ENCODE results near the gene CAND1.

Gene CAND1

DNA sequence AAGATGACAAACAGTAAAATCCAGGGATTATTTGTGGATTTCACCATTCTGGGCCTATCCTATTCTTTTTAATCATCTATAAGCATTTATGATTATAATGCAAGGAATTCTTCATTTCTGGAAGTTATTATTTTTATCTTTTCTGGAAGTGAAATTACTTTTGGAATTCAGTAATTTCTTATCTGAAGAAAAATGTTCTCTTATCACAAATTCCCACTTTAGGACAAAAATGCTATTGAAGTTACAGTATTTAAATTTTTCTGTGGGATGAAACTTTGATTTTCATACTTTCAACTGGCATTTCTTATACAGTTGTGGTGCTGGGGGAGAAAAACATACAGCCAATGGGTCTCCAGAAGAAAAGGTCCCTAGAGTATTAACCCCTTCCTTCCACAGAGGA lies 96.0 kb downstream of the CAND1 start:
- no peak overlapping the region for H3K4me3 ChIP-seq (ENCODE audit: control insufficient read depth, low read depth, low read length)
- no peak for DNase-seq (ENCODE audit: low read depth)
- TF ChIP-seq, protein P1, sequence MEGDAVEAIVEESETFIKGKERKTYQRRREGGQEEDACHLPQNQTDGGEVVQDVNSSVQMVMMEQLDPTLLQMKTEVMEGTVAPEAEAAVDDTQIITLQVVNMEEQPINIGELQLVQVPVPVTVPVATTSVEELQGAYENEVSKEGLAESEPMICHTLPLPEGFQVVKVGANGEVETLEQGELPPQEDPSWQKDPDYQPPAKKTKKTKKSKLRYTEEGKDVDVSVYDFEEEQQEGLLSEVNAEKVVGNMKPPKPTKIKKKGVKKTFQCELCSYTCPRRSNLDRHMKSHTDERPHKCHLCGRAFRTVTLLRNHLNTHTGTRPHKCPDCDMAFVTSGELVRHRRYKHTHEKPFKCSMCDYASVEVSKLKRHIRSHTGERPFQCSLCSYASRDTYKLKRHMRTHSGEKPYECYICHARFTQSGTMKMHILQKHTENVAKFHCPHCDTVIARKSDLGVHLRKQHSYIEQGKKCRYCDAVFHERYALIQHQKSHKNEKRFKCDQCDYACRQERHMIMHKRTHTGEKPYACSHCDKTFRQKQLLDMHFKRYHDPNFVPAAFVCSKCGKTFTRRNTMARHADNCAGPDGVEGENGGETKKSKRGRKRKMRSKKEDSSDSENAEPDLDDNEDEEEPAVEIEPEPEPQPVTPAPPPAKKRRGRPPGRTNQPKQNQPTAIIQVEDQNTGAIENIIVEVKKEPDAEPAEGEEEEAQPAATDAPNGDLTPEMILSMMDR (IDR thresholded peaks at IDR 0.05; ENCODE audit: control insufficient read depth, insufficient read depth, low read depth, low read length, missing control alignments), result no peak

DNA sequence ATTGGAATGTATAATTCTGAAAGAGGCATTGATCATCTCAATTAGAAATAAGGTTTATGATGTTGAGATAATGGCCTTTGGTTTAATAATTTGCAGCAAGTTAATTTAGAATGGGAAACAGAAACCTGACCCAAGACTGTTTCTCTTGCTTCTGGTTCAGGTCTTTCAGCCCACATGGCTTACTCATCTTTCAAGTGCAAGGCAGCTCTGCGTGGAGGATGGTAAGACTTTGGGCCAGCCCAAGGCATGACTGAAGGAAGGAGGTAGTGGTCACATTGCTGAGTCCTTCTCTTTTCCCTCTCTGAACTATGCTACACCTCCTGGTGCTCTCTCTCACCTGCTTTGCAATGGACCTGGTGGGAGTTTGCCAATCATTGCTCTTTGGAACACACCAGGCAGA lies 98.7 kb downstream of the CAND1 start:
- DNase-seq (ENCODE audit: low read depth), result no peak
- TF ChIP-seq, protein P1 (IDR thresholded peaks at IDR 0.05; ENCODE audit: control insufficient read depth, insufficient read depth, low read depth, low read length, missing control alignments), result no peak
- no peak overlapping the region for H3K4me3 ChIP-seq (ENCODE audit: control insufficient read depth, low read depth, low read length)

All from AG09309 (cell line).